ENCODE results near the gene MTERF1.

DNA sequence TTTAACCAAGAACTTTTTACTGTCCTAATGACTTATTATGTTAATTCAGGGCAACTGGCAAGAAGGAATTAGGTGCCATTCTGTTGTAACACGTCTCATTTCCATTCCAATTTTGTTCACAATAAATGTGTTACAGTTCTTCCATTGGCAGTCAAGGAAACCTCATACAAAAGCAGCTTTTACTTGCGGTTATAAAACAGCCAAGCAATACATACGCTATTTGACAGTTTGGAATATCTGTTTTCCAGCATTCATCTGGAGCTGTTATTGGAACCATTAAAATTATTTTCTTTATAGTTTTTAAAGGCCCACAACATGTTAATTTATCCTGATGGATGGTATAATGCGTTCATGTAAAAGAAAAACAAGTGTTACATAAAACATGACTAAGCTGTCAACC lies 33.3 kb downstream of the MTERF1 start:
- TF ChIP-seq EZH2 (IDR thresholded peaks at IDR 0.05; ENCODE audit: insufficient read depth, poor library complexity, severe bottlenecking) (no peak), EZH2phosphoT487 (IDR thresholded peaks at IDR 0.05; ENCODE audit: insufficient read depth, low read depth) (no peak)

All from GM23248 (cell line).